A673 (cell line): Measurements from ENCODE around the gene SDCBP2.

Experiments used
- EZH2 ChIP-seq: fragments of 200-600 bp; sonication (generic); IDR thresholded peaks from 2 replicates; pipeline ENCODE4 v1.6.1; 2017; ENCODE audit warnings: borderline replicate concordance, low read depth, mild to moderate bottlenecking, mixed read lengths, antibody characterized with exemption, low read length; ENCODE audit not compliant: poor library complexity, severe bottlenecking
- TF ChIP-seq, protein P1 (sequence below): fragments of 300-800, 200-600 bp; sonication (generic); conservative IDR thresholded peaks from 2 replicates; pipeline ENCODE4 v1.5.1; 2017; ENCODE audit warnings: low read depth, mild to moderate bottlenecking, antibody characterized with exemption, low read length, moderate library complexity, mixed read lengths

DNA sequence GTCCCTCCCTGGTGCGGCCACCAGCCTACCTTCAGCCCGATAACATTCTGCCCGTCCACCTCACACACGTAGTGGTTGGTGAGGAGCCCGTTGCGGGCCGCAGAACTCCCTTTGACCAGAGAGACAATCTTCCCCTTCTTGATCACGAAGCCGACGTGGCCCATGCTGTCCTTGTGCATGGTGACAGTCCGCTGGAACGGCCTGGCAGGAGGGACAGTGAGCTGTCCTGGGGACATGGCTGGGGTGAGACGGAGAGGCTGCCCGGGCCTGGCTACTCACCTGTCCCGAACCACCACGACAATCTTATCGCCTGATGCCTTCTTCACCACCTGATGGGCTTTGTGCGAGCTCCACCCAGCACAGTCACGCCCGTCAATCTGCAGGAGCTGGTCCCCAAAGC lies 16.6 kb downstream of the SDCBP2 start:
- TF ChIP-seq EZH2, result no peak
- TF ChIP-seq, protein P1, sequence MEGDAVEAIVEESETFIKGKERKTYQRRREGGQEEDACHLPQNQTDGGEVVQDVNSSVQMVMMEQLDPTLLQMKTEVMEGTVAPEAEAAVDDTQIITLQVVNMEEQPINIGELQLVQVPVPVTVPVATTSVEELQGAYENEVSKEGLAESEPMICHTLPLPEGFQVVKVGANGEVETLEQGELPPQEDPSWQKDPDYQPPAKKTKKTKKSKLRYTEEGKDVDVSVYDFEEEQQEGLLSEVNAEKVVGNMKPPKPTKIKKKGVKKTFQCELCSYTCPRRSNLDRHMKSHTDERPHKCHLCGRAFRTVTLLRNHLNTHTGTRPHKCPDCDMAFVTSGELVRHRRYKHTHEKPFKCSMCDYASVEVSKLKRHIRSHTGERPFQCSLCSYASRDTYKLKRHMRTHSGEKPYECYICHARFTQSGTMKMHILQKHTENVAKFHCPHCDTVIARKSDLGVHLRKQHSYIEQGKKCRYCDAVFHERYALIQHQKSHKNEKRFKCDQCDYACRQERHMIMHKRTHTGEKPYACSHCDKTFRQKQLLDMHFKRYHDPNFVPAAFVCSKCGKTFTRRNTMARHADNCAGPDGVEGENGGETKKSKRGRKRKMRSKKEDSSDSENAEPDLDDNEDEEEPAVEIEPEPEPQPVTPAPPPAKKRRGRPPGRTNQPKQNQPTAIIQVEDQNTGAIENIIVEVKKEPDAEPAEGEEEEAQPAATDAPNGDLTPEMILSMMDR, result no peak
